HEK293 (cell line): ENCODE measurements around the gene CSF1.

Experiments
- CTCF ChIA-PET: fragments of 350-600 bp; formaldehyde crosslinking; extraction: SDS; loops from one replicate; lab custom pipeline; 2021; ENCODE audit warnings: antibody characterized with exemption; lab: Yijun Ruan, JAX
- POLR2A ChIA-PET: fragments of 300-600 bp; formaldehyde crosslinking; extraction: SDS; loops from one replicate; lab custom pipeline; 2020; ENCODE audit warnings: antibody characterized with exemption, inconsistent platforms; lab: Yijun Ruan, JAX
- H3K27ac ChIP-seq: fragments of 200-500 bp; sonication (Bioruptor generic); 2 replicates; pipeline ENCODE4 v1.5.1; 2014; ENCODE audit warnings: low read depth, low read length, control low read depth, inconsistent platforms; ENCODE audit errors: extremely low read depth
- H3K36me3 ChIP-seq, 2 experiments: fragments of 200-500 bp in 1 of 2; sonication (Bioruptor generic) in 1 of 2; 1 replicate in 1 of 2; 2 replicates in 1 of 2; pipeline ENCODE4 v1.5.1; 2014 to 2017; ENCODE audit warnings: inconsistent platforms in 2 of 2, low read length in 2 of 2; ENCODE audit not compliant: control insufficient read depth in 2 of 2, insufficient read depth in 1 of 2
- H3K4me1 ChIP-seq: fragments of 200-500 bp; sonication (Bioruptor generic); 2 replicates; pipeline ENCODE4 v1.5.1; 2014; ENCODE audit warnings: mild to moderate bottlenecking, low read length, inconsistent platforms; ENCODE audit not compliant: control insufficient read depth, insufficient read depth
- H3K4me3 ChIP-seq: 2 replicates; pipeline ENCODE4 v1.5.1; 2011; ENCODE audit warnings: low read depth, mild to moderate bottlenecking, control low read depth, low read length, moderate library complexity
- H3K9me3 ChIP-seq: fragments of 200-500 bp; sonication (Bioruptor generic); 2 replicates; pipeline ENCODE4 v1.5.1; 2014; ENCODE audit warnings: low read depth, low read length, inconsistent platforms; ENCODE audit not compliant: control insufficient read depth, insufficient read depth
- HOXD13 ChIP-seq: sonication (generic); formaldehyde crosslinking; IDR thresholded peaks from 2 replicates; pipeline ENCODE4 v1.8.0; 2022; ENCODE audit warnings: missing genetic modification reagents, borderline replicate concordance
- OVOL3 ChIP-seq: fragments of 450-650 bp; formaldehyde crosslinking; IDR thresholded peaks from 2 replicates; pipeline ENCODE4 v1.5.1; 2016; ENCODE audit warnings: missing biosample characterization, missing genetic modification characterization
- ZIC2 ChIP-seq: fragments of 450-650 bp; formaldehyde crosslinking; IDR thresholded peaks from 2 replicates; pipeline ENCODE4 v1.5.1; 2016; ENCODE audit warnings: missing biosample characterization, missing genetic modification characterization
- ZNF184 ChIP-seq: fragments of 450-650 bp; IDR thresholded peaks from 2 replicates; pipeline ENCODE4 v1.5.1; 2018; ENCODE audit warnings: missing biosample characterization, mild to moderate bottlenecking, missing genetic modification characterization
- ZNF2 ChIP-seq: fragments of 450-650 bp; formaldehyde crosslinking; IDR thresholded peaks from 2 replicates; pipeline ENCODE4 v1.5.1; 2016; ENCODE audit warnings: missing biosample characterization, missing genetic modification characterization
- ZNF423 ChIP-seq: fragments of 450-650 bp; formaldehyde crosslinking; IDR thresholded peaks from 2 replicates; pipeline ENCODE4 v1.5.1; 2016; ENCODE audit warnings: missing biosample characterization, missing genetic modification characterization
- ZNF624 ChIP-seq: fragments of 450-650 bp; formaldehyde crosslinking; IDR thresholded peaks from 2 replicates; pipeline ENCODE4 v1.5.1; 2017; ENCODE audit warnings: missing biosample characterization, missing genetic modification characterization
- ZNF654 ChIP-seq: fragments of 450-650 bp; formaldehyde crosslinking; IDR thresholded peaks from 2 replicates; pipeline ENCODE4 v1.5.1; 2016; ENCODE audit warnings: low read depth, missing biosample characterization, missing genetic modification characterization
- ZNF777 ChIP-seq: fragments of 450-650 bp; formaldehyde crosslinking; IDR thresholded peaks from 2 replicates; pipeline ENCODE4 v1.5.1; 2017; ENCODE audit warnings: missing biosample characterization, missing genetic modification characterization, borderline replicate concordance
- ZNF837 ChIP-seq: fragments of 450-650 bp; formaldehyde crosslinking; IDR thresholded peaks from 2 replicates; pipeline ENCODE4 v1.5.1; 2016; ENCODE audit warnings: missing biosample characterization, missing genetic modification characterization
- TF ChIP-seq, protein P1 (sequence below): fragments of 450-650 bp; formaldehyde crosslinking; IDR thresholded peaks from 2 replicates; pipeline ENCODE4 v1.5.1; 2016; ENCODE audit warnings: missing biosample characterization, missing genetic modification characterization
- TF ChIP-seq, protein P2 (sequence below): fragments of 450-650 bp; formaldehyde crosslinking; IDR thresholded peaks from 2 replicates; pipeline ENCODE4 v1.5.1; 2016; ENCODE audit warnings: missing biosample characterization, missing genetic modification characterization
- TF ChIP-seq, protein P3 (sequence below): fragments of 450-650 bp; formaldehyde crosslinking; IDR thresholded peaks from 2 replicates; pipeline ENCODE4 v1.5.1; 2016; ENCODE audit warnings: missing biosample characterization, missing genetic modification characterization
- TF ChIP-seq, protein P4 (sequence below): fragments of 450-650 bp; formaldehyde crosslinking; IDR thresholded peaks from 2 replicates; pipeline ENCODE4 v1.5.1; 2016; ENCODE audit warnings: missing biosample characterization, missing genetic modification characterization

The CSF1 gene

DNA sequence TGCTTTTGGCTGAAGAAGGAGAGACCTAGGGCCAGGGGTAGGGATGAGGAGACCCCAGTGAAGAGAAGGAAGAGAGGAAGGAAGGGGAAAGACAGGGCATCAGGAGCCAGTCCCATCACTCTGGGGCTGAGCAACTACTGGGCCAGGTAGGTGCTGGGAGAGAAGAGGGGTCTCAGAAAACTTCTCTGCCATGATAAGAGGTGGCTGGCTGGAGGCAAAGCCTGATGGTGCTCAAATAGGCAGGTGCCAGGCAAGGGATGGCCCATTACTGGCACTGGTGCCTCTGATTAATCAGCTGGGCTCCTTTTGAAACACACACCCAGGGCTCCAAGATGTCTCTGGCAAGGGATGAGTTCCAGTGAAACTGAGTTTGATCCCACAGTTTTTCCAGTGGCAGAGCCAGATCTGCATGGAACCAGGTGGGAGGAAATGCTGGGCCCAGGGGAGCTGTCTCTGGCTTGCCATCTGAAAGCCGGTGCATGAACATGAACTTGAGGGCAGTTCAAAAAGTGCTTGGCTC, 2.8 kb downstream of the CSF1 start (continued):
- TF ChIP-seq, protein P1, sequence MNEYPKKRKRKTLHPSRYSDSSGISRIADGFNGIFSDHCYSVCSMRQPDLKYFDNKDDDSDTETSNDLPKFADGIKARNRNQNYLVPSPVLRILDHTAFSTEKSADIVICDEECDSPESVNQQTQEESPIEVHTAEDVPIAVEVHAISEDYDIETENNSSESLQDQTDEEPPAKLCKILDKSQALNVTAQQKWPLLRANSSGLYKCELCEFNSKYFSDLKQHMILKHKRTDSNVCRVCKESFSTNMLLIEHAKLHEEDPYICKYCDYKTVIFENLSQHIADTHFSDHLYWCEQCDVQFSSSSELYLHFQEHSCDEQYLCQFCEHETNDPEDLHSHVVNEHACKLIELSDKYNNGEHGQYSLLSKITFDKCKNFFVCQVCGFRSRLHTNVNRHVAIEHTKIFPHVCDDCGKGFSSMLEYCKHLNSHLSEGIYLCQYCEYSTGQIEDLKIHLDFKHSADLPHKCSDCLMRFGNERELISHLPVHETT (tag by site-specific recombination): no peak
- TF ChIP-seq ZNF654 (tag by site-specific recombination) (no peak), ZNF2 (tag by site-specific recombination) (no peak)
- TF ChIP-seq, protein P2, sequence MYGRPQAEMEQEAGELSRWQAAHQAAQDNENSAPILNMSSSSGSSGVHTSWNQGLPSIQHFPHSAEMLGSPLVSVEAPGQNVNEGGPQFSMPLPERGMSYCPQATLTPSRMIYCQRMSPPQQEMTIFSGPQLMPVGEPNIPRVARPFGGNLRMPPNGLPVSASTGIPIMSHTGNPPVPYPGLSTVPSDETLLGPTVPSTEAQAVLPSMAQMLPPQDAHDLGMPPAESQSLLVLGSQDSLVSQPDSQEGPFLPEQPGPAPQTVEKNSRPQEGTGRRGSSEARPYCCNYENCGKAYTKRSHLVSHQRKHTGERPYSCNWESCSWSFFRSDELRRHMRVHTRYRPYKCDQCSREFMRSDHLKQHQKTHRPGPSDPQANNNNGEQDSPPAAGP (tag by site-specific recombination): no peak
- TF ChIP-seq, protein P3, sequence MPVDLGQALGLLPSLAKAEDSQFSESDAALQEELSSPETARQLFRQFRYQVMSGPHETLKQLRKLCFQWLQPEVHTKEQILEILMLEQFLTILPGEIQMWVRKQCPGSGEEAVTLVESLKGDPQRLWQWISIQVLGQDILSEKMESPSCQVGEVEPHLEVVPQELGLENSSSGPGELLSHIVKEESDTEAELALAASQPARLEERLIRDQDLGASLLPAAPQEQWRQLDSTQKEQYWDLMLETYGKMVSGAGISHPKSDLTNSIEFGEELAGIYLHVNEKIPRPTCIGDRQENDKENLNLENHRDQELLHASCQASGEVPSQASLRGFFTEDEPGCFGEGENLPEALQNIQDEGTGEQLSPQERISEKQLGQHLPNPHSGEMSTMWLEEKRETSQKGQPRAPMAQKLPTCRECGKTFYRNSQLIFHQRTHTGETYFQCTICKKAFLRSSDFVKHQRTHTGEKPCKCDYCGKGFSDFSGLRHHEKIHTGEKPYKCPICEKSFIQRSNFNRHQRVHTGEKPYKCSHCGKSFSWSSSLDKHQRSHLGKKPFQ (tag by site-specific recombination): no peak

DNA sequence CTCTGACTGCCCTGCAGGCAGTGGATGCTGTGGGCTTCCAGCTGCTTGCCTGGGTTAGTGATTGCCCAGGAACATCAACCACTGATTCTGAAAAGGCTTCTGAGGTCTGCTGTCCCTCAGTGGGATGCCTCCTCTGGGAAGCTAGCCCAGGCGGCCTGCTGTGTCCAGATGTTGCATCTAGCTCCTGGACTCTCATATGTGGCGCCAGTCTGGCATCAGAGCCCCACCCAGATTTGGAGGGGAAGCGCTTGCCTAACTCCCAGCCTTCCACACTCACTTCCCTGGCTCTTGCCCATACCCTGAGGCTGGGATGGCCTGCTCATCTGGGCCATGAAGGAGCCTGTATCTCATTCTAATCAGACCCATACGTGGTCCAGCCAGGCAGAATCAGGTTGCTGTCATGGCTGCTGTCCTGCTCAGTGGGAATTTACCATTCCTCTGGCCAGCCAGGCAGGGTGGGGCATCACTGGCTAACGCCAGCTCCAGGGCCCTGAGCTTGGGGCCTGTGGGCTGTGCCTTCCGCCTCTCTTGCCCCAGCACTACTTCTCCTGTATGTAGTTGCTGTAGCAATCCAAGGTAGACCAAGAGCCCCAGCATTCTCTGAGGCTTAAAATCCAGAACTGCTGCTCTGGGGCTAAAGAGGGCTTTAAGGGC, 4.1 kb downstream of the CSF1 start:
- peaks cover 6 to 64% of the 10 kb centered on the region in 2 experiments; a peak in 2 of 3 replicates for H3K36me3 ChIP-seq
- CTCF ChIA-PET: interaction anchor here (0.6 to 3.1 kb wide), 5 partner anchors 9 to 138 kb away, joined by 3 to 11 read pairs (median 4); no protein-coding TSS in a partner anchor
- POLR2A ChIA-PET: no interaction called here
- TF ChIP-seq ZIC2 (peak; percentile 86), ZNF423 (tag by site-specific recombination) (no peak), OVOL3 (tag by site-specific recombination) (no peak), HOXD13 (CRISPR knock-in tag) (no peak), ZNF184 (tag by site-specific recombination) (no peak)
- TF ChIP-seq, all 188 proteins: peak for 1
- no peaks in the 10 kb centered on the region for H3K9me3 ChIP-seq
- H3K27ac ChIP-seq: no peak overlapping the region
- no peak overlapping the region for H3K4me3 ChIP-seq
- H3K4me1 ChIP-seq: peaks cover 3% of the 10 kb centered on the region; the same call in 1 of the 2 replicates

DNA sequence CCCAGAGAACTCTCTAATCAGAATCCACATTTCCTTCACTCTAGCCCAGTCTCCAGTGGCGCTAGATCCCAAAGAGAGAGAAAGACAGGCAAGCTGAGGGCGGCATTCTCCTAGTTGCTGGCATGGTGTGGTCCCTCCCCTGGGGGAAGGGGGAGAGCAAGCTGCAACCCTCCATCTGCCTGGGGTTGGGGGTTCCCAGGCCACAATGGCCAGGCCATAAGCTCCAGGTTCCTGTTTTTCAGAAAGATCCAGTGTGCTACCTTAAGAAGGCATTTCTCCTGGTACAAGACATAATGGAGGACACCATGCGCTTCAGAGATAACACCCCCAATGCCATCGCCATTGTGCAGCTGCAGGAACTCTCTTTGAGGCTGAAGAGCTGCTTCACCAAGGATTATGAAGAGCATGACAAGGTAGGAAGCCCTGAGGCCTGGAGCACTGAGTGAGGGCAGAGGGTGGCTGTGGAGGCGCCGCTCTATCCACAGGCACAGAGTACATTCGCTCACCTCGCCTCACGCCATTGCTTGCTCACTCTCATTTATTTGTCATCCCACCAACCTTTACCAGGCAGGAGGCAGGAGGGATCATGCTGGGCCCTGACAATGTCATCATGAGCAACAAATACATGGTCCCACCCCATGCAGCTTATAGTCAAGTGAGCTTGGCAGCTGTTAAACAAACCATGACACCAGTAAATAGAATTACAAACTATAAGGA, 6.6 kb downstream of the CSF1 start:
- Histone ChIP-seq H3K9me3 (no peaks in the 10 kb centered on the region), H3K27ac (no peak overlapping the region), H3K4me1 (no peaks in the 10 kb centered on the region), H3K4me3 (no peak overlapping the region), H3K36me3 (peaks cover 7 to 88% of the 10 kb centered on the region in 2 experiments; a peak in 2 of 3 replicates)
- TF ChIP-seq, protein P4, sequence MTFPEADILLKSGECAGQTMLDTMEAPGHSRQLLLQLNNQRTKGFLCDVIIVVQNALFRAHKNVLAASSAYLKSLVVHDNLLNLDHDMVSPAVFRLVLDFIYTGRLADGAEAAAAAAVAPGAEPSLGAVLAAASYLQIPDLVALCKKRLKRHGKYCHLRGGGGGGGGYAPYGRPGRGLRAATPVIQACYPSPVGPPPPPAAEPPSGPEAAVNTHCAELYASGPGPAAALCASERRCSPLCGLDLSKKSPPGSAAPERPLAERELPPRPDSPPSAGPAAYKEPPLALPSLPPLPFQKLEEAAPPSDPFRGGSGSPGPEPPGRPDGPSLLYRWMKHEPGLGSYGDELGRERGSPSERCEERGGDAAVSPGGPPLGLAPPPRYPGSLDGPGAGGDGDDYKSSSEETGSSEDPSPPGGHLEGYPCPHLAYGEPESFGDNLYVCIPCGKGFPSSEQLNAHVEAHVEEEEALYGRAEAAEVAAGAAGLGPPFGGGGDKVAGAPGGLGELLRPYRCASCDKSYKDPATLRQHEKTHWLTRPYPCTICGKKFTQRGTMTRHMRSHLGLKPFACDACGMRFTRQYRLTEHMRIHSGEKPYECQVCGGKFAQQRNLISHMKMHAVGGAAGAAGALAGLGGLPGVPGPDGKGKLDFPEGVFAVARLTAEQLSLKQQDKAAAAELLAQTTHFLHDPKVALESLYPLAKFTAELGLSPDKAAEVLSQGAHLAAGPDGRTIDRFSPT: no peak
- TF ChIP-seq ZNF837 (tag by site-specific recombination) (no peak), ZNF777 (tag by site-specific recombination) (no peak), ZNF624 (tag by site-specific recombination) (no peak), ZIC2 (peak; percentile 56)
- POLR2A ChIA-PET: no interaction called here
- CTCF ChIA-PET: interaction anchor here (0.6 to 8.2 kb wide), 6 partner anchors 39 to 186 kb away, joined by 3 to 61 read pairs (median 3); partner anchors contain the start of gene AHCYL1
